GM21786 (cell line): ENCODE results near the gene CCSER2.
"Not testable (repeated sequence)": the region's sequence is repeated elsewhere in the genome, so short reads cannot be mapped to it uniquely, and the experiment has no call there.

Experiments
- ATAC-seq: cut with Tn5 transposase; IDR thresholded peaks from one replicate; pipeline ENCODE4 v1.9.1; 2021; ENCODE audit not compliant: unreplicated experiment

Gene CCSER2

DNA sequence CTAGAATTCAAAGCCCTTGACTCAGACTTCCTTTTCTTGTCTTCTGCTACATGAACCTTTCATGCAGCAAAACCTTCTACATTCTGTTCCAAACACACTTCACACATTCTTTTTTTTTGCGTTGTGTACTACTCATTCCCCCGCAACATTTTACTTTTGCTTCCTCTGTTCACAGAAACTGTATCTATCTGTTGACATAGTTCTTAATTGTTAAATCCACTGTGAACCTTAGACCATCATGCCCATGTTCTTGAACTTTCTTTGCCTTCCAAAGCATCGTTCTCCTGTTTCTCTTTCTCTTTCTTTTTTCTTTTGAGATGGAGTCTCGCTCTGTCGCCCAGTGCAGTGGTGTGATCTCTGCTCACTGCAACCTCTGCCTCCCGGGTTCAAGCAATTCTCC, 14.2 kb downstream of the CCSER2 start:
- peak; percentile 77 for ATAC-seq

DNA sequence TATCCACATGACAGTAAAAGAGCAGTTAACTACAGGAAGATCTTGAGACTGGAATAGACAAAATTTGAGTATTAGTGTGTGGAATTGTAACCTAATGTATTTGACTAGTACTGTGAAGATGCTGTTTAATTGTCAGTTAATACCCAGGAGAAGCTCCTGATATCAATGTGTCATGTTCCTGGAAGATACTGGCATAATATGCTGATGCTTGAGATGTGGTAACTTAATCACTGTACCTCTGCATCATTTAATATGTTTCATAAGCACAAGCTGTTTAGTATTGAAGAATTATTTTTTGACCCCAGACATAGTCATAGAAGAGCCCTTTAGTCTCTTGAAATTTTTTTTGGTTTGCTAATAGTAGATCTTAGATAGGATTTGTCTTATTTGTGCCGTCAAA, 15.4 kb downstream of the CCSER2 start:
- ATAC-seq = no peak

DNA sequence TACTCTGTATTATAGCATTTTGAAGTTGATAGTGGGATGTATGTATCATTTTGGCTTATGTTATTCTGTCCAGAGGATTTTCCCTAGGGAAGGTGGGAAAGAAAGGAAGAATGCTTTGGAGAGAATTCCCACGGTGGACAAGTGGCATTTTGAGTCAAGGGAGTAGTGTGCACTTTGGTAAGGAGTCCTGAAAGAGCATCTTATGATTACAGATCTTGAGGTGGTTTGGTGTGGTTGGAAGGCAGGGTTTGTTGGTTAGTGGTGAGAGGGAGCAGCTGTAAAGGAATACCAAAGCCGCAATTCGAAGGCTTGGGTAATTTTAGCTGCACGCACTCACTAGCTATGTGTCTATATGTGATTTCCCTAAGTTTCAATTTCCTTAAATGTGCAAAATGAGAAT, 16.1 kb downstream of the CCSER2 start:
- ATAC-seq = no peak

DNA sequence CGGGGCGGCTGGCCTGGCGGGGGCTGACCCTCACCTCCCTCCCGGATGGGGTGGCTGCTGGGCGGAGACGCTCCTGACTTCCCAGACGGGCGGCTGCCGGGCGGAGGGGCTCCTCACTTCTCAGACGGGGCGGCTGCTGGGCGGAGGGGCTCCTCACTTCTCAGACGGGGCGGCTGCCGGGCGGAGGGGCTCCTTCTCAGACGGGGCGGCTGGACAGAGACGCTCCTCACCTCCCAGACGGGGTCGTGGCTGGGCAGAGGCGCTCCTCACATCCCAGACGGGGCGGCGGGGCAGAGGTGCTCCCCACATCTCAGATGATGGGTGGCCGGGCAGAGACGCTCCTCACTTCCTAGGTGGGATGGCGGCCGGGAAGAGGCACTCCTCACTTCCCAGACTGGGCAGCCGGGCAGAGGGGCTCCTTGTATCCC, 19.2 kb downstream of the CCSER2 start:
- ATAC-seq = not testable (repeated sequence)

DNA sequence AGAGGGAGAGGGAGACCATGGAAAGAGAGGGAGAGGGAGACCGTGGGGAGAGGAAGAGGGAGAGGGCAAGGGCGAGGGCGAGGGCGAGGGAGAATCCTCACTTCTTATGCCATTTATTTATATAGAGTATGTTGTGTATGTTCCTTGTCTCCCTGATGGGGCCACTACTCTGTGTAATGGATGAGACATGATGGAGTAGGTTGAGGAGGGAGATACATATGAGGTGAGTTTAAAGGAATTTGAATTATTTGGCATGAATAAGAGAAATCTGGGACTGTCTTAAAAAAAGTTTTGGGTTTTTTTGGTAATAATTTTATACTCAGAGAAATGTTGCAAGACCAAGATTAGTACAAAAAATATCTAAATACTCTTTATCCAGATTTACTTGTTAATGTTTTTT, 20.1 kb downstream of the CCSER2 start:
- no peak for ATAC-seq

DNA sequence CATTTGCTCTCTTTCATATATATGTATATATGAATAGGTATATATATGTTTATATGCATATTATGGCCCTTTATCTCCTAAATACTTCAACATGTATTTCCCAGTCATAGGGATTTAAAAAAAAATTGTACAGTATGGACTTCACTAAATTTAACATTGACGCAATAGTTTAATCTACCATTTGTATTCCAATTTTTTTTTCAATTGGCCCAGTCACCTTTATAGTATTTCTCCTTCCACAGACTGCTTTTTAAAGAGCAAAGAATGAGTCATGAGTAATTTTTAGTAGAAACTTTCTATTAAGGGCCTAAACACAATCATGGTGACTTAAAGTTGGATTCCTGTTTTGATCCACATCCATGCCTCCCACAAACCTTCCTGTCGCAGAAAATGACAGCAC, 20.5 kb downstream of the CCSER2 start:
- ATAC-seq = no peak

DNA sequence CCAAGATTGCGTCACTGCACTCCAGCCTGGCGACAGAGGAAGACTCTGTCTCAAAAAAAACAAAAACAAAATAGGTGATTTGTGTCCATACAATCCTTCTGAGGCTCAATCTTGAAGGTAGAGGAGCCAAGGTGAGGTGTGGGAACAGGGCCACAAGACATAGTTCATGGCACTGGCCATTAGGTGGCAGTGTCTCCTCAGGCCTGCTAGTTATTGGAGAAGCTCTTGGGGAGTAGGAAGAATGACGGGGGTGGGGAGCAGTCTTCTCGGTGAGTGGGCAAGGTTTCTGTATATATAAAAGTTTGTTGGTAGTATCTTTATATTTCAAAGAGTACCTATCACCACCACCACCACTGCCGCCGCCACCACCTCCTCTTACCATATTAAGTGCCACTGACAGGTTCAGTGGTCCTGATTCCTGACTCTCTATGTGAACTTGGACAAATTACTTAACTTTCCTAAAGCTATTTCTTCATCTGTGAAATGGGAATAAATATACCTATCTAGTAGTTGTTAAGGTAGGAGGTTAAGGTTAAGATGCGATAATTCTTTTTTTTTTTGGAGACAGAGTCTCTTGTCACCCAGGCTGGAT, 24.0 kb downstream of the CCSER2 start:
- peak; percentile 96 for ATAC-seq

DNA sequence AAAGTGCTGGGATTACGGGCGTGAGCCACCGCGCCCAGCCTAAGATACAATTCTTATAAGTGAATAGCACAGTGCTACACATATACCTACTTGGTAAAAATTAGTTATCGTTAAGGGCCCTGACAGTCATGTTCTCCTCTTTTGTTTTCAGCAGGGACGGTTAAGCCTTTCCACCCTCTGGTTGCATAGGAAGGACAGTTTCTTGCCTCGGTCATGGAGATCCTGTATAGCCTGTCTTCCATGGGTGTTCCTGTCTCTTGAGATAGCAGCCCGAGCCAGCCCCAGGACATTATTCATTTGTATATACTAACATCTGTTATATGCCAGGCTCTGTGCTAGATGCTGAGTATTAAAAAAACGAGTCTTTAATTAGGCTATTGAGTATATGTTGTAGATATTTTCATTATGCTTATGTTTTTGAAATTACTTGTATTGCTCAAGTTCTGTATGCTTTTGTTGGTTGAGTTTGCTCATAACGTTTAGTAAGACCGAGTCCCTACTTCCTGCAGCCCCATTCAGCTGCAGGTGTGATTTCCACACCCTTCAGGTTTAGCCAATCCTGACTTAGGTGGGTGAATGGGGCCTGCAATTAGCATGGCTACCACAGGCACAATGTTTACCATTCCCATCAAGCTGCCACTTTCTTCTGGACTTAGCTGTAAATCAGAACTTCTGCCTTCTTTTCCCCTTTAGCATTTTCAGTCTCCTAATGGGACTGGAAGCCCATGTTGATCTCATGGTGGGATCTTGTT, 24.8 kb downstream of the CCSER2 start:
- ATAC-seq = no peak

DNA sequence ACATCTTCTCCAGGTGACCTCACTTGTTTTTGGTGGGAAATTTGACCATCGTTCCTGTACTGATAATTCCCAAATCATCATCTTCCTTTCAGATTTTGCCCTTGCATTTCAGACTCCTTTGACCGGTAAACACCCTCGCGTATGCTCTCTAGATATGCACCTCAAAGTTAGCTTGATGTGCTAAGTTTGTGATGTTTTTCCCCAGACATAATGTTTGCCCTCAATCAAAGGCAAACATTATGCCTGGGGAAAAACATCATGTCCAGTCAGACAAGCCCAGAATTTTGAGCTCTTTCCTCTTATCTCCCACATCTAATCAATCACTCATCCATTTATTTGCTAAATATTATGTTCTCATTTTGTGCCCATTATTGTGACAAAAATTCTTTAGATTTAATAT, 26.2 kb downstream of the CCSER2 start:
- ATAC-seq = no peak

DNA sequence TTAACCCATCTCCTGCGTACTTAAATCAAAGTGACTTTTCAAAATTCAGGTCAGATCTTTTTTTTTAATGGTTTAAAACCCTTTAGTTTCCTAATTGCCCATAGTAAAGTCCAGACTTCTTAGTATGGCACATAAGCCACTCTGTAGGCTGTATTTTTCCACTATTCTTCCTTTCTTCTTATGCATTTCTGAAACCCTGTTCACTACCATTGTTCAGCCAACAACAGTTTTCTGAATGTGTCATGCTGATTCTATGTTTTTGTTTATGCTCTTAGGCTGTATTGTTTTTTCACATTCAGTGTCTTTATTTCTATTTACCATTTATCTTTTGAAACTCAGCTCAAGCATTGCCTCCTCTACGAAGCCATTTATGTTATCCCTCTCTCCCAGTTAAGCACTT, 26.7 kb downstream of the CCSER2 start:
- no peak for ATAC-seq

DNA sequence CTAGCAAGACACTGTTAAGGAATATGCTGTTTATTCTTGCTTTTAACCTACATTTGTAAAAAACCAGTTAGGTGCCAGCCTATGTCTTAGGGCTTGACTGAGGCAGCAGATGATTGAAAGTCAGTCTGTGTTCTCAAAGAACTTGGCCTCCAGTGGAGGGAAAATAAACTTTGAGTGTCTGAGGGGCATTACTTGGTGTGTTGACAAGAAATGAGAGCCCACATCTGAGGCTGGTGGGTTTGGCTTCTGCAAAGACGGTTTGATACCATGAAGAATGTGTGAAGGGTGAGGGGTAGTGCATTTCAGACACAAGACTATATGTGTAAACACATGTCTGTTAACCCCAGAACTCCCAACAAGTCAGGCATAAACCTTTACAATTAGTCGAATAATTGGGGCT, 28.5 kb downstream of the CCSER2 start:
- no peak for ATAC-seq

DNA sequence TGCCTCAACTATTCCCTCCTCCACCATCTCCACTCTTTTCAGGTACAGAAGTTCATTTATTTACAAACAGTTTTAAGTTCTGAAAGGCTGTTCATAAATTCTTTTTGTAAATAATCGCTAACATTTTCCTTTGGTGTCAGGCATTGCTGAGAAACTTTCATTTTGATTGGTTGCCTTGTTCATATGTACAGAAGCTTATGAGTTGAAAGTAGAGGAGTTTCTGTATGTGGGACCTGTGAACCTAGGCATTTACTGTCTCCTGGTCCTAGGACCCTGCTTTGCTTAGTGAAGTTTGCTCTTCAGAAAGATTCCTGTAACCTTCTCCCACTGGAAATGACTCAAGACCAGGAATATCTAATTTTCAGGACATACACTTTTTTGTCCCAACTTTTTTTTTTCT, 30.4 kb downstream of the CCSER2 start:
- no peak for ATAC-seq

DNA sequence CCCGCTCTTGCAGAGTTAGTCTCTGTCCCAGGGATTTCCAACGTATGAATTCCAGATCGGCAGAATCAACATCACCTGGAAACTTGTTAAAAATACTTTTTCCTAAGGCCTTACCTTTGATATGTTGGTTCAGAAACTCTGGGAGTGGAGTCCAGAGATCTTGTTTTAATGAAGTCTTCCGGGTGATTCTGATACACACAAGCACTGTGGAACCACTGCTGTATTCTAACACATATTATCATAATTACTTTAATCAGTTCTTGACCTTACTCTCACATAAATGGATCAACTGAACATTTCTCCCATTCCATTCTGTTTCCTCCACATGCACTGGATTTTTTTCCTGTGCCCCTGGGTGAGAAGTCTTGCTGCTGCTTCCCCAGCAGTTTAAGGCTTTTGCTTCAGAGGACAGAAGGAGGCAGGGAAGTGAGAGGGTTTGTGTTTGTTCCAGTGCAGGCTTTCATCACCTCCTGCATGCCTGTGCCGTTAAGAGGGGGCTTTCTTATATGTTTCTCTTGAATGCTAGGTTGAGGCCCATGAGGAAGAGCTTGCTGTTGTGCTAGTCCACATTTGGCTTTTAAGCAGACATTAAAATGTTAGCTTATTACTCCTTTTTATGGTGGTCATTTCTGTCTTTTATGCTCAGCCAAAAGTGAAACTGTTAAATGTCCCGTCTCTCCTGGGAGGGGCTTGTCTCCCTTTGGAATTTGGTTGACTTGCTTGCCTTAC, 32.4 kb downstream of the CCSER2 start:
- ATAC-seq = no peak

DNA sequence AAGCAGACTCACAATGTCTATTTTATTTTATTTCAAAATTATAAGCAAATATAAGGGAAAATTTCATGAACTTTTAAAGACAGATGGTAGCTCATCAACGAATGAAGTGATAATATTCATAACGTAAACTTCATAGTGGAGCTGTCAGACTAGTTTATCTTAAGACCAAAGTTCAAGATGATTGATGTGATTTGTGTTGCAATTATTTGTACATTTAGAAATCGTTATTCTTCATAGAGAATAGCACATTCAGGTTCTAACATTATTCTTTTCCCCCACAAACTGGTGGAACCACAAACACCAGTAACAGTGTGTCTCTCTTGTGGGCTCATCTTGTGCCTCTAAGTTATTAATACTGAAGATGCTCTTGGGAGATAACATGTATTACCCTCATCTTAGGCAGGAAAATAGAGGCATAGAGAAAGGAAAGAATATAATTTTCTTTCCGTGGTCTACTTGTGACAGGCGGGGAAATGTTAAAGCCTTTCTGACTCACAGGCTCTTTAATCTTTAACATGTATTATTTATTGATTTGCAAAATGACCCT, 37.0 kb downstream of the CCSER2 start:
- no peak for ATAC-seq

DNA sequence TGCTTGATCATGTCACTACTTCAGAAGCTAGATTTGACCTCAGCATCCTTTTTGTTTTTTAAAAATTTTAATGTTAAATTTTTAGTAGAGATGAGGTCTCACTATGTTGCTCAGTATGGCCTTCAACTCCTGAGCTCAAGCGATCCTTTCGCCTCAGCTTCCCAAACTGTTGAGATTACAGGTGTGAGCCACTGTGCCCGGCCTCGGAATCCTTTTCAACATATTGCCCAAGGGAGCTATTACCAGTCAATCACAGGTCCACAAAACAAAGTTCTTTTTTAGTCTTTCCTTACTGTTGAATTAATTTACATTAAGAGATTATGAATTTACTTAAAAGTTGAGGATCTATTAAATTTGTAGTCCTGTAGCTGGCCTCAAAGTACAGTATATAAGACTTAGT, 37.7 kb downstream of the CCSER2 start:
- no peak for ATAC-seq

DNA sequence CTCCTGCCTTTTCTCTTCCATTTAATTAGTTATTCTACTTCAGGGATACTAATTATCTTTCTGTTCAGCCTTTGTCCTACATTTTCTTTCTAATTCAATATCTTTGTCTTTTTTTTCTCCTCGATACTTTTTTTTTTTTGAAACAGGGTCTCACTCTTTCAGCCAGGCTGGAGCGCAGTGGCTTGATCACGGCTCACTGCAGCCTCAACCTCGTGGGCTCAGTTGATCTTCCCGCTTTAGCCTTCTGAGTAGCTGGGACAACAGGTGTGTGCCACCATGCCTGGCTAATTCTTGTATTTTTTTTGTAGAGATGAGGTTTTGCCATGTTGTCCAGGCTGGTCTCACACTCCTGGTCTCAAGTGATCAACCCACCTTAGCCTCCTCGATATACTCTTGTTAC, 38.9 kb downstream of the CCSER2 start:
- ATAC-seq = no peak

DNA sequence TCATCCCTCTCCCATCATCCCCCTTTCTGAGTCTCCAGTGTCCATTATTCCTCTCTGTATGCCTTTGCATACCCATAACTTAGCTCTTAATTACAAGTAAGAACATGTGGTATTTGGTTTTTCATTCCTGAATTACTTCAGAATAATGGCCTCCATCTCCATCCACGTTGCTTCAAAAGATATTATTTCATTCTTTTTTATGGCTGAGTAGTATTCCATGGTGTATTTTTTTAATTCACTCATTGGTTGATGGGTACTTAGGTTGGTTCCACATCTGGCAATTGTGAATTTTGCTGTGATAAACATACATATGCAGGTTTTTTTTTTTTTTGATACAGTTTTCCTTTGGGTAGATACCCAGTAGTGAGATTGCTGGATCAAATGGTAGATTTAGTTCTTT, 40.4 kb downstream of the CCSER2 start:
- ATAC-seq = no peak

DNA sequence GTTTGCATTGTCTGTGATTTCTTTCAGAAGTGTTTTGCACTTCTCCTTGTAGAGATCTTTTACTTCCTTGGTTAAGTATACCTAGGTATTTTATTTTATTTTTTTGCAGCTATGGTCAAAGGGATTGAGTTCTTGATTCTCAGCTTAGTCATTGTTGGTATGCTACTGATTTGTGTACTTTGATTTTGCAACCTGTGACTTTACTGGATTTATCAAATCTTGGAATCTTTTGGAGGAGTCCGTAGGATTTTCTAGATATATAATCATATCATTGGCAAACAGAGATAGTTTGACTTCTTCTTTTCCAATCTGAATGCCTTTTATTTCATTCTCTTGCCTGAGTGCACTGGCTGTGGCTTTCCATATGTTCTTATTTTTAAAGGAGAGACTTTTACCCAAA, 41.9 kb downstream of the CCSER2 start:
- no peak for ATAC-seq

DNA sequence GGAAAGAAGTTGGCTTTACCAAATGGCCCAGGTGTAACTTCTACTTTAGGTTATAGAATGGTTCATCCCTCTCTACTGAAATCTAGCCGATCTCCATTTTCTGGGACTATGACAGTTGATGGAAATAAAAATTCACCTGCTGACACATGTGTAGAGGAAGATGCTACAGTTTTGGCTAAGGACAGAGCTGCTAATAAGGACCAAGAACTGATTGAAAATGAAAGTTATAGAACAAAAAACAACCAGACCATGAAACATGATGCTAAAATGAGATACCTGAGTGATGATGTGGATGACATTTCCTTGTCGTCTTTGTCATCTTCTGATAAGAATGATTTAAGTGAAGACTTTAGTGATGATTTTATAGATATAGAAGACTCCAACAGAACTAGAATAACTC, 43.6 kb downstream of the CCSER2 start:
- ATAC-seq = no peak

DNA sequence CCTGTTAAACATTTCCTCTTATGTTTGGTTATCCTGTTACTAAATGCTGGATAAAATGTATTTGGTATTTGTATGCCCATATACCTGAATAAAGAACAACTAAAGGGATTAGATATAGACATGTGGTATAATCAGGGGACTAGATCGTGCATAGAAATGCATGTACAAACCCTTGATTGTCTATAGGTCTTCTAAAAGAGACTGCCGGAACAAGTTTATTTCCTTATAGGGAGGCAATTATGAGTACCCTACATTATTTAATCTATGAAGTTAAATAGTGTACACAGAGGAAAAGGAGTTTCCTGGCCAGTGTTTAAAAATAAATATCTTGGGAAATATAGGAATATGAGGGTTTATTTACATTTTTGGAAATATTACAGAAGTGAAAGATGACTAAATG, 44.6 kb downstream of the CCSER2 start:
- no peak for ATAC-seq

DNA sequence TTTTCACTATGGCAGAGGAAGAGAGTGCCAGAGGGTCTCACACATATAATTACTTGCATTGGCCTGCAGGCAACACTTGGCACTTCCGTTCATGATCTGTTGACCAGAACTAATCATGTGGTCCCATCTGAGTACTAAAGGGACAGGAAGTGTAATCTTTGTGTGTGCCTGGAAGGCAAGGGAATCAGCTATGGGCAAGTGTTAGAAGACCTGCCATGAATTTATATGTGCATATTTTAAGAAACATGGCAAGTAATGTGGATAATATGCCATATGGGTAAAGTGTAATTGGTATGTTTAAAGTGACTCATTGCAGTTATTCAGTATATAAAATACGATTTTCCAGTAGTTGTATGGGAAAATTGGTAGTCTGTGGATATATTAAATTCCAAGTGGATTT, 46.1 kb downstream of the CCSER2 start:
- no peak for ATAC-seq

DNA sequence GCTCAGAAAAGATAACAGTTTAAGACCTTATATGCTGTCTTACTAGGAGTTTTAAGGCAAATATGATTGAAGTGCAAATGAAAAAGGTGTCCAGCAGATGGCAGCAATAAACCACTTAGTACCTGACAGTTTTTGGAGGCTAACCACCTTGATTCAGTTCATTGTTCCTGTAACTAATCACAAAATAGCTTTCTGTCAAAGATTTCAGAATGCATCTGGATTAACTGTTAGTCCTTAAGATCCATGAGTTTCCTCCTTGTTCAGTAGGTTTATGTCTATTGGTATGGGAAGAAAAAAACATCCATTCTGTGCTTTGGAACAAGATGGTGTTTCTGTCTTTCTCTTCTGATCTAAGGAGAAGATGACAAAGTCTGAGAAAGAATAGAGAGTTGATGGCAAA, 46.6 kb downstream of the CCSER2 start:
- ATAC-seq = peak; percentile 55
